ENCODE data around the gene SLC6A5. TPM values are rescaled to one million over a fixed set of nuclear protein-coding genes. Genes with fewer than 3 reads are reported as not detected.
"Not testable (repeated sequence)": the region's sequence is repeated elsewhere in the genome, so short reads cannot be mapped to it uniquely, and the experiment has no call there.

SLC6A5 gene
- not detected for total RNA-seq

DNA sequence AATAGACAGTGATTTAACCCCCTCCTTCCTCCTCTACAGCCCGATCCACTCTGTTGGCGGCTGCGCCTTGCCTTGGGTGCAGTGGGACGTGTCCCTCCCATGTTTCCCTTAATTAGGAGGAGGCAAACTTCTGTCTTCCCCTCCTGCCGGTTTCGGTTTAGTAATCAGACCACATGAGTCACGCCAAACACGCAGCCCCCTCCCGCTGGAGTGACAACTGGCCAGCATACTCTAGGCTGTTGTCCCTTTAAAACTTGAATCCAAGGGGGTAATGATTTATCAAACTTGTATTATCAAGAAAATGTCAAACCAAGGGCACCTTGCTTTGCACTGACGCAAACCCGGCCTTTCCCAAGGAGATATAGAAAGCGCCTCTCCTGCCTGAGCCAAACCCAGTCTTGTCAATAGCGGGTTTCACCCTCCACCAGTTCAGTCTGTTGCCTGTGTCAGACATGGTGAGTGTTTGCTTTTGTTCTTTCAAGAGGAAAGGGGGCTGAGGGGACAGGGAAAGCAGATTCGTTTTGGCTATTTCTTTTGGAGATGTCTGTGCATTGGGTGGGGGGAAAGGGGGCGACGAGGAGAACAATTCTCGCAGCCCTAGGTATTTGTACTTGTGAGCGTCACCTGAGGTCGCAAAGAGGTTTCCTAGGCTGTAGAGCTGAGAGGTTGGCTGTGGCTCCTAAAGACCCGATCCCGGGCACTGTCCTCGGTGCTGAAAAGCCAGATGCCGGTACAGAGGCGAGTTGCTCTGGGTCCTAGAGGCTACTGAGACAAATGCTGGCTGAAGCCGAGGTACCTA, at the start of gene SLC6A5:
TSS of gene SLC6A5 (plus strand) at position 388 of the 799 bp plus-strand sequence. CDS start at position 453, 65 bp downstream.
- Histone ChIP-seq H3K27ac (no peak within 1 kb of the TSS), H3K4me3 (no peak within 1 kb of the TSS), H3K4me1 (peaks cover 3 to 14% (median 7%) of the 10 kb centered on the region in 4 donors), H3K36me3 (no peaks in the 10 kb centered on the region), H3K9me3 (no peaks in the 10 kb centered on the region), H3K27me3 (peaks cover 0 to 43% (median 27%) of the 10 kb centered on the region in 4 donors)
- 5 to 7% methylated on average over 23 to 25 of the region's 25 CpGs for WGBS, 2 donors
- TF ChIP-seq POLR2A (IDR thresholded peaks at IDR 0.05) (no peak), POLR2AphosphoS5 (IDR thresholded peaks at IDR 0.05) (no peak), EP300 (IDR thresholded peaks at IDR 0.05) (no peak)
- TF ChIP-seq, protein P1, sequence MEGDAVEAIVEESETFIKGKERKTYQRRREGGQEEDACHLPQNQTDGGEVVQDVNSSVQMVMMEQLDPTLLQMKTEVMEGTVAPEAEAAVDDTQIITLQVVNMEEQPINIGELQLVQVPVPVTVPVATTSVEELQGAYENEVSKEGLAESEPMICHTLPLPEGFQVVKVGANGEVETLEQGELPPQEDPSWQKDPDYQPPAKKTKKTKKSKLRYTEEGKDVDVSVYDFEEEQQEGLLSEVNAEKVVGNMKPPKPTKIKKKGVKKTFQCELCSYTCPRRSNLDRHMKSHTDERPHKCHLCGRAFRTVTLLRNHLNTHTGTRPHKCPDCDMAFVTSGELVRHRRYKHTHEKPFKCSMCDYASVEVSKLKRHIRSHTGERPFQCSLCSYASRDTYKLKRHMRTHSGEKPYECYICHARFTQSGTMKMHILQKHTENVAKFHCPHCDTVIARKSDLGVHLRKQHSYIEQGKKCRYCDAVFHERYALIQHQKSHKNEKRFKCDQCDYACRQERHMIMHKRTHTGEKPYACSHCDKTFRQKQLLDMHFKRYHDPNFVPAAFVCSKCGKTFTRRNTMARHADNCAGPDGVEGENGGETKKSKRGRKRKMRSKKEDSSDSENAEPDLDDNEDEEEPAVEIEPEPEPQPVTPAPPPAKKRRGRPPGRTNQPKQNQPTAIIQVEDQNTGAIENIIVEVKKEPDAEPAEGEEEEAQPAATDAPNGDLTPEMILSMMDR (IDR thresholded peaks at IDR 0.05), result no peak
- no peak for ATAC-seq (ENCODE audit: low FRiP score in 2 of 2)
- DNase-seq, result no peak

DNA sequence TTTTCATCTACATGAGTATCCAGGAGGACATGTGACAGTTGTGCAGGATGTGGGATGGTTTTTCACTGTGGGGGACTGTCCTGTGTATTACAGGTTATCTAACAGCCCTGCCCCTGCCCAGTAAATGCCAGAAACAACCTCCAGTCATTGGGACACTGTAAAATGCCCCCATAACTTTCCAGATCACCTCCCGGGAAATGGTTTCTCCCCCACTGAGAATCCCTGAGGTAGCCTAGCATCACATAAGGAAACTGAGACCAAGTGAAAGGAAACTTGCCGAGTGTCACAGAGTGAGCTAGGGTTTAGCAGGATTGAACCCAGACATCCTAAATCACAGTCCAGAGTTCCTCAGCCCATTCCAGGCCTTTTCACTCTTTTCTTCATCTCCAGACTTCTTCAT, 48.3 kb upstream of the SLC6A5 start:
- Histone ChIP-seq H3K9me3 (no peaks in the 10 kb centered on the region), H3K27ac (no peak overlapping the region), H3K4me1 (no peaks in the 10 kb centered on the region), H3K36me3 (no peaks in the 10 kb centered on the region), H3K27me3 (no peaks in the 10 kb centered on the region), H3K4me3 (no peak overlapping the region)
- no peak for ATAC-seq (ENCODE audit: low FRiP score in 2 of 2)
- TF ChIP-seq EP300 (IDR thresholded peaks at IDR 0.05) (no peak), POLR2A (IDR thresholded peaks at IDR 0.05) (no peak), POLR2AphosphoS5 (IDR thresholded peaks at IDR 0.05) (no peak)
- TF ChIP-seq, protein P1 (IDR thresholded peaks at IDR 0.05), result no peak
- WGBS, 2 donors, result 70 to 79% methylated on average over 2 of the region's 2 CpGs
- DNase-seq, result no peak

DNA sequence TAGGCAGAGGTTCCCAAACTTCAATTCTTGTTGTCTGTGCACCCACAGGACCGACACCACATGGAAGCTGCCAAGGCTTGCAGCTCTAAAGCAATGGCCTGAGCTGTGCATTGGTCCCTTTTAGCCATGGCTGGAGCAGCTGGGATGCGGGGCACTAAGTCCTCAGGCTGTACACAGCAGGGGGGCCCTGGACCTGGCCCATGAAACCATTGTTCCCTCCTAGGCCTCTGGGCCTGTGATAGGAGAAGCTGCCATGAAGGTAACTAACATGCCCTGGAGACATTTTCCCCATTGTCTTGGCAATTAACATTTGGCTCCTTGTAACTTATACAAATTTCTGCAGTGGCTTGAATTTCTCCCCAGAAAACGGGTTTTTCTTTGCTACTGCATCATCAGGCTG, 43.6 kb upstream of the SLC6A5 start:
- Histone ChIP-seq H3K4me3 (no peak overlapping the region), H3K27ac (no peak overlapping the region), H3K36me3 (no peaks in the 10 kb centered on the region), H3K9me3 (no peaks in the 10 kb centered on the region), H3K27me3 (no peaks in the 10 kb centered on the region), H3K4me1 (no peaks in the 10 kb centered on the region)
- DNase-seq (no peak), ATAC-seq (ENCODE audit: low FRiP score in 2 of 2) (no peak)
- WGBS, 2 donors, result 31 to 70% methylated on average over 1 to 3 of the region's 3 CpGs
- TF ChIP-seq POLR2AphosphoS5 (IDR thresholded peaks at IDR 0.05), result no peak
- no peak for TF ChIP-seq EP300 (IDR thresholded peaks at IDR 0.05)
- no peak for TF ChIP-seq POLR2A (IDR thresholded peaks at IDR 0.05)
- TF ChIP-seq, protein P1 (IDR thresholded peaks at IDR 0.05), result no peak

DNA sequence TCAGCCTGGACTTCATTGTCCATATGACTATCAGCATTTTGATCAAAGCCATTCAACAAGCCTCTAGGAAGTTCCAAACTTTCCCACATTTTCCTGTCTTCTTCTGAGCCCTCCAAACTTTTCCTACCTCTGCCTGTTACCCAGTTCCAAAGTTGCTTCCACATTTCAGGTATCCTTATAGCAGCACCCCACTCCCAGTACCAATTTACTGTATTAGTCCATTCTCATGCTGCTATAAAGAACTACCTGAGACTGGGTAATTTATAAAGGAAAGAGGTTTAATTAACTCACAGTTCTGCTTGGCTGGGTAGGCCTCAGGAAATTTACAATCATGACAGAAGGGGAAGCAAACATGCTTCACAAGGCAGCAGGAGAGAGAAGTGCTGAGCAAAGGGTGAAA, 43.0 kb upstream of the SLC6A5 start:
- not testable (repeated sequence) for H3K36me3 ChIP-seq; H3K9me3 ChIP-seq; H3K27me3 ChIP-seq; DNase-seq; H3K4me3 ChIP-seq; H3K27ac ChIP-seq; H3K4me1 ChIP-seq; ATAC-seq (ENCODE audit: low FRiP score in 2 of 2)

DNA sequence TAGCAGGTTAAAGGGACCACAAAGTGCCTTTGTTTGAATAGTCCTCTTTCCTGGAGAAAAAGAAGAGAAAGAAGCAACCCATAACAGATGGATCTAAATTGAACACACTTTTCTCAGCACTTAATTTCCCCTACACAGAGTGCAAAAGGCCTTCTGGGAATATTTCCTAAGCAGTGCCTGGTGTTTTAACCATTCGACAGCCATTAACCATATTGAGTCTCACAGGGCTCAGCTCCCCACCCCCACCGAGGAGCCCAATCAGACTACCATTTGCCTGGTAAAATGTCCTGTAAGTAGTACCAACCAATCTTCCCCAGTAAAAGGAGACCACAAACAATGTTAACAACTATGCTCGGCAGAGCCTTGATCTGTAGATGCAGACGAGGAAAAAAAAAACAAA, 40.7 kb upstream of the SLC6A5 start:
- WGBS, 2 donors, result 87 to 90% methylated on average over 4 of the region's 4 CpGs
- Histone ChIP-seq H3K36me3 (no peaks in the 10 kb centered on the region), H3K4me1 (no peaks in the 10 kb centered on the region), H3K27me3 (no peaks in the 10 kb centered on the region), H3K4me3 (no peak overlapping the region), H3K9me3 (no peaks in the 10 kb centered on the region), H3K27ac (no peak overlapping the region)
- no peak for DNase-seq
- no peak for TF ChIP-seq POLR2A (IDR thresholded peaks at IDR 0.05)
- ATAC-seq (ENCODE audit: low FRiP score in 2 of 2), result no peak
